Caco-2 (cell line): ENCODE results near the gene RPS4Y1. TPM values are rescaled to one million over a fixed set of nuclear protein-coding genes. Genes with fewer than 3 reads are reported as not detected.

Source experiments
- BruUV-seq: library from RNA; stranded (reverse); fragments of 400-500 nt; replicated peaks from 2 replicates; lab custom pipeline; 2021; lab: Mats Ljungman, UMichigan
- CTCF ChIA-PET: fragments of 300-600 bp; sonication (Branson Sonifier 250); formaldehyde crosslinking; loops from one replicate; lab custom pipeline; 2022; ENCODE audit warnings: antibody characterized with exemption; lab: Charles Lee
- POLR2A ChIA-PET: fragments of 300-600 bp; sonication (Branson Sonifier 250); formaldehyde crosslinking; loops from one replicate; lab custom pipeline; 2022; ENCODE audit warnings: antibody characterized with exemption; lab: Charles Lee
- DNase-seq, 2 experiments: peaks; one replicate each; pipeline versions ENCODE4 v3.0.0 to v3.0.0-alpha.2; 2020 to 2022
- H3K27me3 ChIP-seq: replicated peaks from 2 replicates; pipeline ENCODE4 v1.6.0; 2011; ENCODE audit warnings: low read length; ENCODE audit not compliant: control insufficient read depth, insufficient read depth
- H3K36me3 ChIP-seq: 2 replicates; pipeline ENCODE4 v1.5.1; 2011; ENCODE audit warnings: low read length; ENCODE audit not compliant: control insufficient read depth, insufficient read depth
- H3K4me1 ChIP-seq: fragments of 250-450 bp; sonication (Bioruptor Pico); 2 replicates; pipeline ENCODE4 v1.5.1; 2020; ENCODE audit warnings: mild to moderate bottlenecking
- H3K4me3 ChIP-seq: 2 replicates; pipeline ENCODE4 v1.5.1; 2011; ENCODE audit warnings: low read depth, mild to moderate bottlenecking, control low read depth, low read length
- H3K9me3 ChIP-seq: fragments of 250-450 bp; sonication (Bioruptor Pico); 2 replicates; pipeline ENCODE4 v1.5.1; 2020; ENCODE audit warnings: mild to moderate bottlenecking, moderate library complexity
- H3K27ac Mint-ChIP-seq: one replicate; pipeline ENCODE4 v1.8.0; 2022; ENCODE audit warnings: mixed read lengths; ENCODE audit not compliant: unreplicated experiment
- H3K27me3 Mint-ChIP-seq: one replicate; pipeline ENCODE4 v1.8.0; 2022; ENCODE audit warnings: mixed read lengths; ENCODE audit not compliant: insufficient read depth, unreplicated experiment
- H3K36me3 Mint-ChIP-seq: one replicate; pipeline ENCODE4 v1.8.0; 2022; ENCODE audit warnings: mild to moderate bottlenecking, mixed read lengths; ENCODE audit not compliant: insufficient read depth, unreplicated experiment
- H3K4me1 Mint-ChIP-seq: one replicate; pipeline ENCODE4 v1.8.0; 2022; ENCODE audit warnings: low read depth, mixed read lengths; ENCODE audit not compliant: unreplicated experiment
- H3K4me3 Mint-ChIP-seq: one replicate; pipeline ENCODE4 v1.8.0; 2022; ENCODE audit warnings: mild to moderate bottlenecking, moderate library complexity, mixed read lengths; ENCODE audit not compliant: unreplicated experiment
- H3K9me3 Mint-ChIP-seq: one replicate; pipeline ENCODE4 v1.8.0; 2022; ENCODE audit warnings: mixed read lengths; ENCODE audit not compliant: unreplicated experiment
- intact Hi-C: fragments of 100-400 bp; cut with micrococcal nuclease; formaldehyde crosslinking; loops from one replicate; pipeline ENCODE4 v1.10.0; 2022; ENCODE audit not compliant: unreplicated experiment
- total RNA-seq: library from RNA; stranded (reverse); gene quantifications from 2 replicates; pipeline ENCODE4 v1.2.3, GENCODE V29; 2022
- TF ChIP-seq, protein P1 (sequence below), 2 experiments: fragments of 200-600 bp in 1 of 2; IDR thresholded peaks; 1 replicate in 1 of 2; 2 replicates in 1 of 2; pipeline versions ENCODE4 v1.5.1 to v1.8.0; 2011 to 2022; ENCODE audit warnings: antibody characterized with exemption in 1 of 2, control low read depth in 1 of 2, inconsistent platforms in 1 of 2, low read depth in 1 of 2, low read length in 1 of 2, mild to moderate bottlenecking in 1 of 2, moderate library complexity in 1 of 2; ENCODE audit not compliant: insufficient read depth in 1 of 2, severe bottlenecking in 1 of 2, unreplicated experiment in 1 of 2

The RPS4Y1 gene
- total RNA-seq, 1 experiment from 2014 or later = not detected

DNA sequence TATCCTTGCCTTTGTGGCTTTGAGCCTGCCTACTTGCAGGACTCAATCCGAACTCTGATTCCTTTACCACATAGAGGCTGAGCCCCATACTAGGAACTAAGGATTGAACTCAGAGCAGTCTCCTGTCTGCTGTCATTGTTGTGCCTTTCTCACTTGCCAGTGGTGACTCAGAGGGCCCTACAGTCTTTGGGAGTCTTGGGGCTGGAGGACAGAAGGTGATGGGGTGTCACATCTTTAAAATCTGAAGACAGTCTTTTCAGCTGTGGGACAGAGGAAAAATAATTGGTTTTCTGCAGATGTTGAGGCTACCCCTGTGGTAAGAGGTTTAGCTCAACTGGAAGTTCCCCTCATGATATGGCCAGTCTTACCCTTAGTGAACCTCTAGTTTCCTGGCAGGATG is 8.0 kb downstream of the RPS4Y1 start:
- no peak overlapping the region for H3K4me3 Mint-ChIP-seq
- no TSS peak for BruUV-seq
- no peaks in the 10 kb centered on the region for H3K9me3 Mint-ChIP-seq
- no peaks in the 10 kb centered on the region for H3K4me1 ChIP-seq
- no peaks in the 10 kb centered on the region for H3K27me3 Mint-ChIP-seq
- DNase-seq = no peak
- no peaks in the 10 kb centered on the region for H3K36me3 ChIP-seq
- no peak overlapping the region for H3K4me3 ChIP-seq
- H3K27me3 ChIP-seq = no peaks in the 10 kb centered on the region
- CTCF ChIA-PET = no interaction called here
- no peaks in the 10 kb centered on the region for H3K9me3 ChIP-seq
- POLR2A ChIA-PET = no interaction called here
- intact Hi-C loops = no loop called here
- no peaks in the 10 kb centered on the region for H3K4me1 Mint-ChIP-seq
- H3K27ac Mint-ChIP-seq = no peak overlapping the region
- TF ChIP-seq, protein P1, sequence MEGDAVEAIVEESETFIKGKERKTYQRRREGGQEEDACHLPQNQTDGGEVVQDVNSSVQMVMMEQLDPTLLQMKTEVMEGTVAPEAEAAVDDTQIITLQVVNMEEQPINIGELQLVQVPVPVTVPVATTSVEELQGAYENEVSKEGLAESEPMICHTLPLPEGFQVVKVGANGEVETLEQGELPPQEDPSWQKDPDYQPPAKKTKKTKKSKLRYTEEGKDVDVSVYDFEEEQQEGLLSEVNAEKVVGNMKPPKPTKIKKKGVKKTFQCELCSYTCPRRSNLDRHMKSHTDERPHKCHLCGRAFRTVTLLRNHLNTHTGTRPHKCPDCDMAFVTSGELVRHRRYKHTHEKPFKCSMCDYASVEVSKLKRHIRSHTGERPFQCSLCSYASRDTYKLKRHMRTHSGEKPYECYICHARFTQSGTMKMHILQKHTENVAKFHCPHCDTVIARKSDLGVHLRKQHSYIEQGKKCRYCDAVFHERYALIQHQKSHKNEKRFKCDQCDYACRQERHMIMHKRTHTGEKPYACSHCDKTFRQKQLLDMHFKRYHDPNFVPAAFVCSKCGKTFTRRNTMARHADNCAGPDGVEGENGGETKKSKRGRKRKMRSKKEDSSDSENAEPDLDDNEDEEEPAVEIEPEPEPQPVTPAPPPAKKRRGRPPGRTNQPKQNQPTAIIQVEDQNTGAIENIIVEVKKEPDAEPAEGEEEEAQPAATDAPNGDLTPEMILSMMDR (IDR thresholded peaks at IDR 0.05; ENCODE audit: insufficient read depth in 1 of 2, low read depth in 1 of 2, low read length in 1 of 2, severe bottlenecking in 1 of 2, unreplicated experiment in 1 of 2) = no peak
- H3K36me3 Mint-ChIP-seq = no peaks in the 10 kb centered on the region

DNA sequence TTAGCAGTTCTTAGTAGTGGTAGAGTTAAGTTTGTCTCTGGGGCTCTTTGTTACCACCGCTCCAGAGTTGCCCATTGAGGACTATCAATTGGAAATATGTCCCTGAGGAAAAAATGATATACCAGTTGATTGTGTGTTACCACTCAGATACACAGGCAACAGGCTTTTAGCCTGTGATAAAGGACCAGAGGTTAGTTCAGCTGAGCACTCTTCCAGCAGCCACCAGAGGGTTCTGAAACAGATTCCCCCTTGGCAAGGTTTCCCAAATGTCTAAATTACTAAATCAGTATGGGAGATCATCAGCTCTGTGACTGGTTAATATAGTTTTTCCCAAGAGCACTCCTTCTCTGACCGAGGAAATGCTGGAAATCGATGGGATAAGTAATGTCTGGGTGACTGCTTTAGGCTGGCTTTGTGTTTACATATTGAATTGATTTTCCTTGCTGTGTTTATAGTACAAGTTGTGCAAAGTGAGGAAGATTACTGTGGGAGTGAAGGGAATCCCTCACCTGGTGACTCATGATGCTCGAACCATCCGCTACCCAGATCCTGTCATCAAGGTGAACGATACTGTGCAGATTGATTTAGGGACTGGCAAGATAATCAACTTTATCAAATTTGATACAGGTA is 12.9 kb downstream of the RPS4Y1 start:
- TF ChIP-seq, protein P1 (IDR thresholded peaks at IDR 0.05; ENCODE audit: insufficient read depth in 1 of 2, low read depth in 1 of 2, low read length in 1 of 2, severe bottlenecking in 1 of 2, unreplicated experiment in 1 of 2) = no peak
- Mint-ChIP-seq H3K4me3 (no peak overlapping the region), H3K9me3 (no peaks in the 10 kb centered on the region), H3K27me3 (no peaks in the 10 kb centered on the region), H3K36me3 (no peaks in the 10 kb centered on the region), H3K27ac (no peak overlapping the region), H3K4me1 (no peaks in the 10 kb centered on the region)
- no peak overlapping the region for H3K4me3 ChIP-seq
- ChIA-PET CTCF (no interaction called here), POLR2A (no interaction called here)
- H3K4me1 ChIP-seq = no peaks in the 10 kb centered on the region
- BruUV-seq = no TSS peak
- intact Hi-C loops = no loop called here
- H3K36me3 ChIP-seq = no peaks in the 10 kb centered on the region
- DNase-seq = no peak
- no peaks in the 10 kb centered on the region for H3K9me3 ChIP-seq
- H3K27me3 ChIP-seq = no peaks in the 10 kb centered on the region

DNA sequence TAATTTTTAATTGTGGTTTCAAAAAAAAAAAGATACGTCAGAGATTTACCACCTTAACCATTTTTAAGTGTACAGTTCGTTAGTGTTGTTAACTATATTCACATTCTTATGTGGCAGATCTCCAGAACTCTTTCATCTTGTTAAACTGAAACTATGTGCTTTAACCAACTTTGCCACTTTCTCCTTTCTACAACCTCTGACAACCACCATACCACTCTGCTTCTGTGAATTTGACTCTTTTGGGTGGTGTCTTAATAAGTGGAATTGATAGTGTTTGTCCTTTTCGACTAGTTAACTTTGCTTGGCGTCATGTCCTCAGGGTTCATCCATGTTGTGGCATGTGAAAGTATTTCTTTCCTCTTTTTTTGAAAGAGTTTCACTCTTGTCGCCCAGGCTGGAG is 15.7 kb downstream of the RPS4Y1 start:
- Mint-ChIP-seq H3K4me3 (no peak overlapping the region), H3K9me3 (no peaks in the 10 kb centered on the region), H3K27ac (no peak overlapping the region), H3K27me3 (no peaks in the 10 kb centered on the region), H3K4me1 (no peaks in the 10 kb centered on the region), H3K36me3 (no peaks in the 10 kb centered on the region)
- Histone ChIP-seq H3K9me3 (no peaks in the 10 kb centered on the region), H3K27me3 (no peaks in the 10 kb centered on the region), H3K4me3 (no peak overlapping the region), H3K4me1 (no peaks in the 10 kb centered on the region), H3K36me3 (no peaks in the 10 kb centered on the region)
- ChIA-PET POLR2A (no interaction called here), CTCF (no interaction called here)
- DNase-seq = no peak
- TF ChIP-seq, protein P1 (IDR thresholded peaks at IDR 0.05; ENCODE audit: insufficient read depth in 1 of 2, low read depth in 1 of 2, low read length in 1 of 2, severe bottlenecking in 1 of 2, unreplicated experiment in 1 of 2) = no peak
- BruUV-seq = no TSS peak
- intact Hi-C loops = no loop called here
